ENCODE data around the gene SUPT20H. TPM values are rescaled to one million over a fixed set of nuclear protein-coding genes. Genes with fewer than 3 reads are reported as not detected.

SUPT20H gene
- total RNA-seq (40.9 and 49.8 TPM in 2 replicates), polyA plus RNA-seq (64.2 and 81.6 TPM in 2 replicates)

DNA sequence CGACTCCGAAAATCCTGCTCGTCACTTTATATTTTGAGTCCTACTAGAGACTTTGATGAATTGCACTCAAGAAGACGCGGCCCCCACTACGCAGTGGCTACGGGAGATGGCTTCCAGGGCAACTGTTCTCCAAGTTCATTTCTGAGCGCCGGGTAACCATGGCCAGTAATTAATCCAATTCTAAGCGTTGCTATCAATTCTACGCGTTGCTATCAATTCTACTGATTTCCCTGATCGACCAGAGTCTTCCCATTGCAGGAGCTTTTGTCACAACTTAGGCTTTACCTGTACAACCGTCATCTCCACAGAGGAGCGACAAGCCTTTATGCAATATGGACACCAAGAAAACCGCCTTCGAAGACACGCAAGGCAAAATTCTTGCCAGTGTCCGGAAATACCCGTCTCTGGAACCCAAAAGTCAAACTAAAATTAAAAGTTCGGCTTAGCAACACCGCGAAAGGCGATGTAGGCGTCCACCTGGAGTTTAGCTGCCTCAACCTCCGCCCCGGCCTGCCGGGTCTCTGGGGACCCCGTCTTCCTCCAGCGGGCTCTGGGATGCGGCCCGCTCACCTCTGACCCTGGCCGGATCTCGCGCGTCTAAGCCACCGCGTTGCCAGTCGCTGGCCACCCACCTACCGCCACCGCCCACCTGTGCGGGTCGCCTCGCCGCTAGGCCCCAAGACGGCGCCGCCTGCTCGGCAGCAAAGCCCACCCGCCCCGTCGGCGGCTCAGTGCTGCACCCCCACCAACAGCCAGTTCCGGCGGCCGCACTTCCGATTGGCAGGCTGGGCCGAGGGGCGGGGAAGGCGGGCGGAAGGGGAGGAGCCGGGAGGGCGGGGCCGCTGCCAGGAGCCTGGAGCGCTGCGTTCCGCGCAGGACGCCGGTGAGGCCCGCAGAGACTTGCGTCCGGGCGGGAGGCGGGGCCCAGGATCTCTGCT lies at the start of gene SUPT20H:
TSS of gene SUPT20H (minus strand) at position 779 of the 938 bp plus-strand sequence. CDS start 8,198 bp downstream, outside the sequence.
- H3K27ac ChIP-seq: peak within 1 kb of the TSS; percentile 84
- H3K4me3 ChIP-seq: peak within 1 kb of the TSS; percentile 59
- H3K27me3 ChIP-seq: no peaks in the 10 kb centered on the region
- peaks cover 5% of the 10 kb centered on the region for H3K4me1 ChIP-seq (ENCODE audit: low read depth)
- TF ChIP-seq, protein P1, sequence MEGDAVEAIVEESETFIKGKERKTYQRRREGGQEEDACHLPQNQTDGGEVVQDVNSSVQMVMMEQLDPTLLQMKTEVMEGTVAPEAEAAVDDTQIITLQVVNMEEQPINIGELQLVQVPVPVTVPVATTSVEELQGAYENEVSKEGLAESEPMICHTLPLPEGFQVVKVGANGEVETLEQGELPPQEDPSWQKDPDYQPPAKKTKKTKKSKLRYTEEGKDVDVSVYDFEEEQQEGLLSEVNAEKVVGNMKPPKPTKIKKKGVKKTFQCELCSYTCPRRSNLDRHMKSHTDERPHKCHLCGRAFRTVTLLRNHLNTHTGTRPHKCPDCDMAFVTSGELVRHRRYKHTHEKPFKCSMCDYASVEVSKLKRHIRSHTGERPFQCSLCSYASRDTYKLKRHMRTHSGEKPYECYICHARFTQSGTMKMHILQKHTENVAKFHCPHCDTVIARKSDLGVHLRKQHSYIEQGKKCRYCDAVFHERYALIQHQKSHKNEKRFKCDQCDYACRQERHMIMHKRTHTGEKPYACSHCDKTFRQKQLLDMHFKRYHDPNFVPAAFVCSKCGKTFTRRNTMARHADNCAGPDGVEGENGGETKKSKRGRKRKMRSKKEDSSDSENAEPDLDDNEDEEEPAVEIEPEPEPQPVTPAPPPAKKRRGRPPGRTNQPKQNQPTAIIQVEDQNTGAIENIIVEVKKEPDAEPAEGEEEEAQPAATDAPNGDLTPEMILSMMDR (IDR thresholded peaks at IDR 0.05; ENCODE audit: low read depth, low read length): no peak
- peak; percentile 96 for DNase-seq (ENCODE audit: low read depth in 1 of 2, low spot score in 1 of 2)
- H3K9me3 ChIP-seq (ENCODE audit: low read depth): no peaks in the 10 kb centered on the region
- no peaks in the 10 kb centered on the region for H3K36me3 ChIP-seq

DNA sequence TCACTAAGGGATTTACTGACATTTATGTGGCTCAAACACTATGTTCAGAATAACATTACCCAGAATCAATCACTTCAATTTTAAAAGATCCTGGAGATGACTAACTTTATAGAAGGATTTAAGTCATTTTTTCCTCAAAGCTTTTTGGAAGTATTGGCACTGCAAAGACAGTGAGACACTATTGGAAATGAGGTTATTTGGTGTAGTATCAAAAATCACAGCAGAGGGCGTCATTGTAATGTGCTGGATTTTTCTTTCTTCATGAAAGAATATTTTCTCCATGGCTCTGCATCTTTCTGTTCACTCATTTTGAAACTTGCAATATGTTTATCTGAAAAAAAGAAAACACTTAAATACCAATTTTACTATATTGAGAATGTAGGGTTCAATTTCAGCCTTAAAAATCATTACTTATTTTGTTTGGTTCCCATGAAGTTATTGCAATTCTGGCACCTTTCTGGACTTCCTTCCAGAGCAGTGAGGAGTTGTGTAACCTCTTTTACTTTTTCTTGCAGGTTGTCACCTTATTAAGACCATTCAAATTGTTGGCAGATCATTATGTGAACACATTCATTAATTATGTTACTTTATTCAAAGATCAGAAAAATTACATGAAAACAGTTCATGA lies 49.7 kb upstream of the SUPT20H start:
- TF ChIP-seq, protein P1 (IDR thresholded peaks at IDR 0.05; ENCODE audit: low read depth, low read length): peak; percentile 62
- Histone ChIP-seq H3K4me3 (no peak overlapping the region), H3K27me3 (no peaks in the 10 kb centered on the region), H3K4me1 (ENCODE audit: low read depth) (no peaks in the 10 kb centered on the region), H3K36me3 (no peaks in the 10 kb centered on the region), H3K27ac (no peak overlapping the region), H3K9me3 (ENCODE audit: low read depth) (no peaks in the 10 kb centered on the region)
- DNase-seq (ENCODE audit: low read depth in 1 of 2, low spot score in 1 of 2): peak; percentile 51 to 74

DNA sequence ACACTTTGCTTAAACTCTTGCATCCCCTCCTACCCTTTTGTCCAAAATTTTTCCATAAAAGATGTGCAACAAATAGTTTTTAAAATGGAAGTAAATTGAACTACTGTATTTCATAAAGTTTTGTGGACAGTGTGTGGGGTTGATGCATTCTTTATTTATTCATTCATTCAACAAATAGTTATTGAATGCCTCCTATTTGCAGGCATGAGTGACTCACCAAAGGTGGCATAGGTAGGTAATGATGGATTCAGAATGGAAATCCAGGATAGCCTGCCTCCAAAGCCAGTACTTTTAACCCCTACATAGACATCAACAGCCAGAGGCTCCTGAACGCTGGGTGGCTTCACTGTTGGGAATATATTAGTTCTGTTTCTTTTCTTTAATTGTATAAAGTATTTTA lies 48.4 kb upstream of the SUPT20H start:
- H3K4me3 ChIP-seq: no peak overlapping the region
- DNase-seq (ENCODE audit: low read depth in 1 of 2, low spot score in 1 of 2): no peak
- no peak overlapping the region for H3K27ac ChIP-seq
- H3K36me3 ChIP-seq: no peaks in the 10 kb centered on the region
- TF ChIP-seq, protein P1 (IDR thresholded peaks at IDR 0.05; ENCODE audit: low read depth, low read length): no peak
- H3K27me3 ChIP-seq: no peaks in the 10 kb centered on the region
- H3K9me3 ChIP-seq (ENCODE audit: low read depth): no peaks in the 10 kb centered on the region
- no peaks in the 10 kb centered on the region for H3K4me1 ChIP-seq (ENCODE audit: low read depth)

DNA sequence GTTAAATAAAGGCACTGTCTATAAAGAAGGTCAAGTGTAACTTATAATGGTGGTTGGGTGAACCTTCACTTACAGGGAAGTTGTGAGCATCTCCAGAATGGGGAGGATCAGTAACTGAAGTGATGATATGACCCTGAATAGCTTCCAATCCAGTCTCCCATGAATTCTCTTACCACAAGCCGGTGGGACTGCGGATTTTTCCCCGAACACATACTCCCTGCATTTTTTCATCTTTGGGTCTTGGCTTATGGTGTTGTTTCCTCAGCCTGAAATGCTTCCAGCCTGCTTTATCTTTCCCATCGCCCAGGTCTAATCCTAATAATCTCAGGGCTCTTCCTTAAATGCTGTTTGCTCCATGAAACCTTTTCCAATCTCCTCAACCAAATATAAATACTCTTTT lies 48.0 kb upstream of the SUPT20H start:
- peak in 1 of 2 donors; percentile 23 for DNase-seq (ENCODE audit: low read depth in 1 of 2, low spot score in 1 of 2)
- no peak overlapping the region for H3K4me3 ChIP-seq
- no peaks in the 10 kb centered on the region for H3K9me3 ChIP-seq (ENCODE audit: low read depth)
- H3K27me3 ChIP-seq: no peaks in the 10 kb centered on the region
- H3K27ac ChIP-seq: no peak overlapping the region
- TF ChIP-seq, protein P1 (IDR thresholded peaks at IDR 0.05; ENCODE audit: low read depth, low read length): no peak
- H3K4me1 ChIP-seq (ENCODE audit: low read depth): no peaks in the 10 kb centered on the region
- H3K36me3 ChIP-seq: no peaks in the 10 kb centered on the region

DNA sequence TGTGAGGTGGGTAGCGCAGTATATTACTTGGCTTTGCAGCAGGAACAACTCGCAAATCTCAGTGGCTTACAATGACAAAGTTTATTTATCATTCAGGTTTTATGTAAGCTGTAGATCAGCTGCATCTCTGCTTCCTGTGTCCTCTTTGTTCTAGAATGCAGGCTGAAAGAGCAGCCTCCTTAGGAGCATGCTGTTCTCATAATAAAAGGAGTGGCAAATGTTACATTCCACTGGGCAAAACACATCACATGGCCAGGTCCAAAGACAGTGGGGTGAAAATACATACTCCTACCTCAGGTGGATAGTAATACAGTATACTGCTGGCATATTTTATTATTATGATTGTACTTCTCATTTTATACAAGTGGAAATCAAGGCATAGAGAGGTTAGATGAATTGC lies 47.2 kb upstream of the SUPT20H start:
- TF ChIP-seq, protein P1 (IDR thresholded peaks at IDR 0.05; ENCODE audit: low read depth, low read length): no peak
- Histone ChIP-seq H3K36me3 (no peaks in the 10 kb centered on the region), H3K27ac (no peak overlapping the region), H3K4me1 (ENCODE audit: low read depth) (no peaks in the 10 kb centered on the region), H3K4me3 (no peak overlapping the region), H3K27me3 (no peaks in the 10 kb centered on the region), H3K9me3 (ENCODE audit: low read depth) (no peaks in the 10 kb centered on the region)
- DNase-seq (ENCODE audit: low read depth in 1 of 2, low spot score in 1 of 2): no peak
